HepG2 (cell line): ENCODE data around the gene ESR2. TPM values are rescaled to one million over a fixed set of nuclear protein-coding genes. Genes with fewer than 3 reads are reported as not detected.
A peak's percentile ranks its signal among the peaks of the same experiment; 100 is the strongest.

Experiments
- ARID5B ChIP-seq: IDR thresholded peaks from 2 replicates; pipeline ENCODE4 v1.4.0; 2020; ENCODE audit warnings: mild to moderate bottlenecking, missing genetic modification reagents
- ATF7-NPFF ChIP-seq: sonication (generic); formaldehyde crosslinking; IDR thresholded peaks from 2 replicates; pipeline ENCODE4 v1.8.1; 2023; ENCODE audit warnings: mild to moderate bottlenecking, low read depth, missing genetic modification reagents, moderate library complexity
- CSRNP2 ChIP-seq: sonication (generic); formaldehyde crosslinking; conservative IDR thresholded peaks from 2 replicates; pipeline ENCODE4 v1.8.0; 2022; ENCODE audit warnings: low read depth, missing genetic modification reagents
- E2F5 ChIP-seq: sonication (generic); formaldehyde crosslinking; conservative IDR thresholded peaks from 2 replicates; pipeline ENCODE4 v1.4.0; 2020; ENCODE audit warnings: missing genetic modification reagents
- GFI1 ChIP-seq: sonication (generic); formaldehyde crosslinking; IDR thresholded peaks from 2 replicates; pipeline ENCODE4 v1.5.0; 2020; ENCODE audit warnings: missing genetic modification reagents, mild to moderate bottlenecking, borderline replicate concordance
- IRF1 ChIP-seq: sonication (generic); formaldehyde crosslinking; IDR thresholded peaks from 2 replicates; pipeline ENCODE4 v1.4.0; 2020; ENCODE audit warnings: low read depth, mild to moderate bottlenecking, missing genetic modification reagents
- KDM2A ChIP-seq: sonication (generic); formaldehyde crosslinking; IDR thresholded peaks from 2 replicates; pipeline ENCODE4 v1.4.0; 2020; ENCODE audit warnings: low read depth, missing genetic modification reagents, borderline replicate concordance
- KDM5A ChIP-seq: fragments of 200-600 bp; sonication (generic); IDR thresholded peaks from 2 replicates; pipeline ENCODE4 v1.7.0; 2018; ENCODE audit warnings: antibody characterized with exemption, mild to moderate bottlenecking, low read length, borderline replicate concordance
- MAX ChIP-seq: IDR thresholded peaks from 2 replicates; pipeline ENCODE4 v1.6.1; 2012; ENCODE audit warnings: inconsistent platforms
- MBD4 ChIP-seq: IDR thresholded peaks from 2 replicates; pipeline ENCODE4 v1.6.1; 2012; ENCODE audit warnings: low read length, inconsistent platforms, borderline replicate concordance
- NBN ChIP-seq: fragments of 450-650 bp; conservative IDR thresholded peaks from 2 replicates; pipeline ENCODE4 v1.6.1; 2017
- PAX8 ChIP-seq: sonication (generic); formaldehyde crosslinking; IDR thresholded peaks from 2 replicates; pipeline ENCODE4 v1.8.0; 2022; ENCODE audit warnings: mild to moderate bottlenecking, missing genetic modification reagents, borderline replicate concordance
- RBFOX2 ChIP-seq: fragments of 200-400 bp; formaldehyde crosslinking; IDR thresholded peaks from 2 replicates; pipeline ENCODE4 v1.6.1; 2017; ENCODE audit warnings: low read depth, mild to moderate bottlenecking, low read length
- RCOR2 ChIP-seq: IDR thresholded peaks from 2 replicates; pipeline ENCODE4 v1.6.1; 2016; ENCODE audit warnings: missing biosample characterization, missing genetic modification reagents
- ZNF3 ChIP-seq: IDR thresholded peaks from 2 replicates; pipeline ENCODE4 v1.7.0; 2017; ENCODE audit warnings: inconsistent platforms
- ZNF564 ChIP-seq: sonication (generic); formaldehyde crosslinking; IDR thresholded peaks from 2 replicates; pipeline ENCODE4 v1.8.1; 2023; ENCODE audit warnings: mild to moderate bottlenecking, missing genetic modification reagents
- ZNF576 ChIP-seq: sonication (generic); formaldehyde crosslinking; IDR thresholded peaks from 2 replicates; pipeline ENCODE4 v1.4.0; 2020; ENCODE audit warnings: mild to moderate bottlenecking, missing genetic modification reagents
- ZNF790 ChIP-seq: sonication (generic); formaldehyde crosslinking; IDR thresholded peaks from 2 replicates; pipeline ENCODE4 v1.8.0; 2022; ENCODE audit warnings: missing genetic modification reagents, mild to moderate bottlenecking, borderline replicate concordance
- ZNF883 ChIP-seq: sonication (generic); formaldehyde crosslinking; IDR thresholded peaks from 2 replicates; pipeline ENCODE4 v1.5.1; 2020; ENCODE audit warnings: mild to moderate bottlenecking, missing genetic modification reagents; ENCODE audit errors: not compliant biosample characterization
- polyA plus RNA-seq, 8 experiments: library from polyadenylated mRNA; depleted of rRNA in 3 of 8; stranded (reverse) in 7 of 8; unstranded in 1 of 8; fragments of >200 nt; fragmentation: Illumina TruSeq in 4 of 8; extraction: Trizol in 4 of 8; gene quantifications; 2 replicates each; pipeline versions ENCODE4 v1.2.1 to v1.2.3, GENCODE V29; 2011 to 2016; ENCODE audit warnings: low read depth in 4 of 8, missing spikeins in 1 of 8, mixed read lengths in 1 of 8; ENCODE audit not compliant: insufficient read depth in 1 of 8
- total RNA-seq, 5 experiments: library from RNA; depleted of rRNA; stranded (reverse); fragments of >200 nt; fragmentation: Illumina TruSeq; extraction: Trizol; gene quantifications; 2 replicates each; pipeline ENCODE4 v1.2.3, GENCODE V29; 2016; ENCODE audit warnings: low read depth in 1 of 5
- TF ChIP-seq, protein P1 (sequence below): sonication (generic); formaldehyde crosslinking; IDR thresholded peaks from 2 replicates; pipeline ENCODE4 v1.9.0; 2021; ENCODE audit warnings: missing genetic modification reagents, mild to moderate bottlenecking, borderline replicate concordance

The ESR2 gene
- total and polyA plus RNA-seq, 2 of the 13 experiments (the other 11 are each of a cell fraction or from before 2014, with no cell fraction given): 0.01 to 0.04 TPM

DNA sequence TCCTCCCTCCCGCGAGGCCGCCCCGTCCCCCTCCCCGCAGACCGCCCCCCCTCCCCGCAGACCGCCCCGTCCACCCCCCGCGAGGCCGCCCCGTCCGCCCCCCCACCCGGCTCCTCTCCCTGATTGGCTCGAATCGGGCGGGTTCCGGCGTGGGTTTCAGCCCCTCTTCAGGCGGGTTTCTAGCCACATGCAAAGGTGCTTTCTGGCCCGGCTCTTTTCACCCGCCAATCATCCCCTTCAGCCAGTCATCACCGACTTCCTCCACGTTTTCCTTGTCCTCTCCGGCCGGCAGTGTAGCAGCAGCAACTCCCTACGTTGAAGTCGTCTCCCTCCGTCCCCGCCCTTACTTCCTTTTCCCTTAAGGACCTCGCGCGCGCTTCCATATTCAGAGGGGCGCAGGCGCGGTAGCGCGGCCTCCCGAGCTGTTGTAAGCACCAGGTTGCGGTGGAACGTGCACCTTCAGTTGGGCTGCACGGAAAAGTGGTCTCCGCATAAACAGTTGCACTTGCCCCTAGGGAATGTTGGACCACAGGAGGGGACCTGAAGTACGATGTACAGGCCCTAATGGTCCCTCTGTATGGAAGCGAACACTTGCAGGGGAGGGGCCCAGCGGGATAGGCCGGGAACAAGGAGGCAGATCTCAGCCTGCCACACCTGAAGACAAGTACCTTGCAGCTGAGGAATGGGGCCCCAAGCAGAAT, 44.6 kb upstream of the ESR2 start (continued):
- TF ChIP-seq GFI1 (peak; percentile 65), KDM5A (no peak; the same call in 1 of the 2 replicates), NBN (no peak), RCOR2 (CRISPR knock-in tag) (no peak), ZNF576 (CRISPR knock-in tag) (no peak), MAX (peak; percentile 87), ARID5B (CRISPR knock-in tag) (no peak; the same call in 1 of the 2 replicates), ZNF3 (CRISPR knock-in tag) (no peak), E2F5 (no peak), KDM2A (CRISPR knock-in tag) (peak; percentile 51; the same call in 1 of the 2 replicates), RBFOX2 (peak; percentile 31), ZNF883 (no peak), ZNF564 (0 out of 2 replicates have a peak, but pooled peaks have one; percentile 56), ATF7-NPFF (CRISPR knock-in tag) (peak; percentile 68), ZNF790 (CRISPR knock-in tag) (no peak), MBD4 (no peak), PAX8 (CRISPR knock-in tag) (no peak), CSRNP2 (no peak), IRF1 (0 out of 2 replicates have a peak, but pooled peaks have one; percentile 79)
- TF ChIP-seq, protein P1, sequence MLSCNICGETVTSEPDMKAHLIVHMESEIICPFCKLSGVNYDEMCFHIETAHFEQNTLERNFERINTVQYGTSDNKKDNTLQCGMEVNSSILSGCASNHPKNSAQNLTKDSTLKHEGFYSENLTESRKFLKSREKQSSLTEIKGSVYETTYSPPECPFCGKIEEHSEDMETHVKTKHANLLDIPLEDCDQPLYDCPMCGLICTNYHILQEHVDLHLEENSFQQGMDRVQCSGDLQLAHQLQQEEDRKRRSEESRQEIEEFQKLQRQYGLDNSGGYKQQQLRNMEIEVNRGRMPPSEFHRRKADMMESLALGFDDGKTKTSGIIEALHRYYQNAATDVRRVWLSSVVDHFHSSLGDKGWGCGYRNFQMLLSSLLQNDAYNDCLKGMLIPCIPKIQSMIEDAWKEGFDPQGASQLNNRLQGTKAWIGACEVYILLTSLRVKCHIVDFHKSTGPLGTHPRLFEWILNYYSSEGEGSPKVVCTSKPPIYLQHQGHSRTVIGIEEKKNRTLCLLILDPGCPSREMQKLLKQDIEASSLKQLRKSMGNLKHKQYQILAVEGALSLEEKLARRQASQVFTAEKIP: no peak
